ENCODE data around the gene GBGT1. TPM values are rescaled to one million over a fixed set of nuclear protein-coding genes. Genes with fewer than 3 reads are reported as not detected.

The GBGT1 gene
- total RNA-seq, 4 donors from 2014 or later, result 7.0 to 49.5 (median 14.1) TPM

GRCh38 chr9:133139246-133140173 is 24.2 kb downstream of the GBGT1 start:
- Histone ChIP-seq H3K4me3 (peak overlapping the region in 2 of 4 donors; percentile 13 to 23), H3K36me3 (no peaks in the 10 kb centered on the region), H3K27me3 (no peaks in the 10 kb centered on the region), H3K4me1 (peaks cover 30 to 96% (median 39%) of the 10 kb centered on the region in 4 donors), H3K9me3 (no peaks in the 10 kb centered on the region), H3K27ac (peak overlapping the region in 3 of 4 donors; percentile 62 to 98 (median 94))
- TF ChIP-seq CTCF (IDR thresholded peaks at IDR 0.05), result no peak
- TF ChIP-seq POLR2A (IDR thresholded peaks at IDR 0.05), result peak; percentile 30 to 32
- peak in 1 of 3 donors; percentile 57 for DNase-seq

DNA sequence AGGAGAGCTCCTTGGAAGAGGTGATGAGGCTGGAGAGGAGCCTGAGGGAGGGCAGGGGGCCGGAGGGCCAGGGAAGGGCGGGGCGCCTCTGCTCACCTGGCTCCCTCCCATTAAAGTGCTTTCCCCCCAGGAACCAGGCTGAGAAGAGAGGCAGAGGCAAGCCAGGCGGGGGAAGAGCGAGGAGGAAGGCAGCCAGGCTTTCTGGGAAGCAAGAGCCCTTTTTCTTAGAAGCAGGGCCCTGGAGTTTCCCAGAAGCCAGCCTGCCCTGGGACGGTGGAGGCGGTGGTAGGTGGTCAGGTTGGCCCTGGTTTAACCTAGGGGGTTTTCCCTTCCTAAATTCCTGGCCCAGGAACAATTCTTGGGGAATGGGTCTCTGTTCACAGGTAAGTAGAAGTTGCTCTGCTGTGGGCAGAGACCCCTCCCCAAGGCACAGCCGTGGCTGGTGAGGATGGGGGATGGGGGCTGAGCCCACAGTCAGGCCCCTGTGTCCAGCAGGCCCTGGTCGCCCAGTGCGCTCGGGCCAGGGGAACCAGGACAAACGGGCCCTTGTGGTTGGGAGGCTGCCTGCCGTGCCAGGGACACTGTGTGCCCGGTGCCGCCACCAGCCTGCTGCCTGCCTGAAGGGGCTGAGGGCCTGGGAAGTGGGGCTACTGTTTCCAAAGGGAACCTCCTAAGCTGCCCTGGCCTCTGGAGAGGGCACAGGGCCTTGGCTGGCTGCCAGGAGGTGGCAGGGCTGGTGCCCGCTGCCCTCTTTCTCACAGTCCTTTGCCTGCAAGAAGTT is 26.1 kb downstream of the GBGT1 start:
- no peaks in the 10 kb centered on the region for H3K36me3 ChIP-seq
- DNase-seq, result peak in 1 of 3 donors; percentile 52
- H3K4me3 ChIP-seq, result no peak overlapping the region
- peak overlapping the region; percentile 91 to 98 (median 94) for H3K27ac ChIP-seq
- TF ChIP-seq POLR2A (IDR thresholded peaks at IDR 0.05) (no peak), CTCF (IDR thresholded peaks at IDR 0.05) (no peak)
- H3K4me1 ChIP-seq, result peaks cover 37 to 99% (median 46%) of the 10 kb centered on the region in 4 donors
- no peaks in the 10 kb centered on the region for H3K9me3 ChIP-seq
- H3K27me3 ChIP-seq, result no peaks in the 10 kb centered on the region

GRCh38 chr9:133135146-133135745 is 28.5 kb downstream of the GBGT1 start:
- Histone ChIP-seq H3K36me3 (no peaks in the 10 kb centered on the region), H3K9me3 (no peaks in the 10 kb centered on the region), H3K27ac (peak overlapping the region; percentile 91 to 98 (median 94)), H3K4me1 (peaks cover 39 to 97% (median 47%) of the 10 kb centered on the region in 4 donors), H3K4me3 (no peak overlapping the region), H3K27me3 (no peaks in the 10 kb centered on the region)
- peak; percentile 52 to 96 (median 95) for DNase-seq
- TF ChIP-seq CTCF (IDR thresholded peaks at IDR 0.05), result peak in 1 of 6 experiments; percentile 4
- TF ChIP-seq POLR2A (IDR thresholded peaks at IDR 0.05), result peak; percentile 28 to 56

GRCh38 chr9:133134388-133135145 is 29.1 kb downstream of the GBGT1 start:
- H3K4me3 ChIP-seq, result peak overlapping the region in 1 of 4 donors; percentile 0
- H3K9me3 ChIP-seq, result no peaks in the 10 kb centered on the region
- peak in 1 of 3 donors; percentile 75 for DNase-seq
- H3K27me3 ChIP-seq, result no peaks in the 10 kb centered on the region
- TF ChIP-seq CTCF (IDR thresholded peaks at IDR 0.05) (no peak), POLR2A (IDR thresholded peaks at IDR 0.05) (peak; percentile 11 to 57)
- no peaks in the 10 kb centered on the region for H3K36me3 ChIP-seq
- H3K4me1 ChIP-seq, result peaks cover 39 to 91% (median 47%) of the 10 kb centered on the region in 4 donors
- peak overlapping the region; percentile 91 to 98 (median 94) for H3K27ac ChIP-seq

Measured in Peyer's patch (tissue), 4 donors.